ENCODE results near the gene TAF11. TPM values are rescaled to one million over a fixed set of nuclear protein-coding genes. Genes with fewer than 3 reads are reported as not detected.

The TAF11 gene
- total RNA-seq, 2 donors from 2014 or later: 44.7 to 50.4 TPM

DNA sequence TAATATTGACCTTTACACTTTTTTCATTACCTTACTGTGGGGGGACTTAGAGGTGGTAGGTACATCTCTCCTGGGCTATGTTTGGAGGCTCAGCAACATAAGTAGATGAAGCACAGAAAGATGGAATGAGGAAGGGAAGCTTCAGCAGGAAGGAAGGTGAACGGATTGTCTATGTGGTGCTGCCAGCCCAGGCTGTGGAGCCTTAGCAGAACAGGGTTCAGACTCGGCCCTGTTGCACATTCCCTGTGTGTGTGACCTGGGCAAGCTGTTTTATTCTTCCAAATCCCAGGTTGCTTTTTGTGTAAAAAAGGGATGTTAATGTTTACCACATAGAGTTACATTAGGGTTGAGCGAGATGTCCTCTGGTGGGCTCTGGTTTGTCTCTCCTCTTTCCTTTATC, 42.4 kb upstream of the TAF11 start:
- WGBS, 2 experiments (ENCODE audit: insufficient coverage in 1 of 2, insufficient read length in 1 of 2): 86% methylated on average over 3 of the region's 3 CpGs; no CpG with 5 or more reads in 1 of the 2 experiments
- Mint-ChIP-seq H3K4me3 (no peak overlapping the region), H3K27me3 (ENCODE audit: insufficient read depth) (no peaks in the 10 kb centered on the region), H3K9me3 (no peaks in the 10 kb centered on the region), H3K27ac (no peak overlapping the region), H3K36me3 (ENCODE audit: low read depth) (peaks cover 8% of the 10 kb centered on the region), H3K4me1 (peaks cover 31% of the 10 kb centered on the region)
- Histone ChIP-seq H3K4me3 (ENCODE audit: low read length) (no peak overlapping the region), H3K27me3 (ENCODE audit: control insufficient read depth, insufficient read depth, low read length, poor library complexity, severe bottlenecking) (no peaks in the 10 kb centered on the region), H3K9me3 (ENCODE audit: control insufficient read depth, low read length) (no peaks in the 10 kb centered on the region), H3K9ac (ENCODE audit: extremely low read depth, low read length, poor library complexity, severe bottlenecking) (no peak overlapping the region), H3K27ac (ENCODE audit: low read depth, low read length) (no peak overlapping the region), H3K36me3 (ENCODE audit: control insufficient read depth, insufficient read depth, low read length) (no peaks in the 10 kb centered on the region), H3K4me1 (ENCODE audit: control insufficient read depth, insufficient read depth, low read length) (peaks cover 11% of the 10 kb centered on the region)
- TF ChIP-seq, protein P1, sequence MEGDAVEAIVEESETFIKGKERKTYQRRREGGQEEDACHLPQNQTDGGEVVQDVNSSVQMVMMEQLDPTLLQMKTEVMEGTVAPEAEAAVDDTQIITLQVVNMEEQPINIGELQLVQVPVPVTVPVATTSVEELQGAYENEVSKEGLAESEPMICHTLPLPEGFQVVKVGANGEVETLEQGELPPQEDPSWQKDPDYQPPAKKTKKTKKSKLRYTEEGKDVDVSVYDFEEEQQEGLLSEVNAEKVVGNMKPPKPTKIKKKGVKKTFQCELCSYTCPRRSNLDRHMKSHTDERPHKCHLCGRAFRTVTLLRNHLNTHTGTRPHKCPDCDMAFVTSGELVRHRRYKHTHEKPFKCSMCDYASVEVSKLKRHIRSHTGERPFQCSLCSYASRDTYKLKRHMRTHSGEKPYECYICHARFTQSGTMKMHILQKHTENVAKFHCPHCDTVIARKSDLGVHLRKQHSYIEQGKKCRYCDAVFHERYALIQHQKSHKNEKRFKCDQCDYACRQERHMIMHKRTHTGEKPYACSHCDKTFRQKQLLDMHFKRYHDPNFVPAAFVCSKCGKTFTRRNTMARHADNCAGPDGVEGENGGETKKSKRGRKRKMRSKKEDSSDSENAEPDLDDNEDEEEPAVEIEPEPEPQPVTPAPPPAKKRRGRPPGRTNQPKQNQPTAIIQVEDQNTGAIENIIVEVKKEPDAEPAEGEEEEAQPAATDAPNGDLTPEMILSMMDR (conservative IDR thresholded peaks at IDR 0.05): no peak
- no peak for DNase-seq

DNA sequence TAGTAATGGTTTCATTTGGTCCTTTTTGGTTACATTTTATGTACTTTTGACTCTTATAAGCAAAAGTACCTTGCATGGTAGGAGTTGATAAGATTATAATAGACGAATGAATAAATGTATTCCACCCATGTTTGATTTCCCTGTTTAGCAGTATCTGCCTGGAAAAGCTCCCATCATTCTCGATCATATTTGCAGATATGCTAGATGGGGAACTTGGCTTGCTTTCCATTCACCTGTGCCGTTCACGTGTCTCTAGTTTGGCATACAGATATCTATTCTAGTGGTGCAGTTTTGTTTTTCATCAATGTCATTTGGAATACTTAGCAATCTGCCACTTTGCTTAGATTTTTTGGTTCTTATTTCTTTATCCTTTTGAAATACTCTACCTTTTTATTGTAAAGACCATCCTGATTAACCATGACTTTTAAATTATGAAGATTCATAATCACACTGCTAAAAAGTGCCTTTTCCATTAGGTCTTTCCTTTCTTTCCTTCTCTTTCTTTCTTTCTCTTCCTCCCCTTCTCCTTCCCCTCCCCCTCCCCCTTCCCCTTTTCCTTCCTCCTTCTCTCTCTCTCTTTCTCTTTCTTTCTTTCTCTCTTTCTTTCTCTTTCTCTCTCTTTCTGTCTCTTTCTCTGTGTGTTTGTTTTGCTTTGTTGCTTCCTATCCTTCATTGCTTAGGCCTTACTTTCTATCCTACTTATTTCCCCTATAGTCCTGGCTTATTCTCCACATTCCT, 41.6 kb upstream of the TAF11 start:
- Histone ChIP-seq H3K36me3 (ENCODE audit: control insufficient read depth, insufficient read depth, low read length) (no peaks in the 10 kb centered on the region), H3K9ac (ENCODE audit: extremely low read depth, low read length, poor library complexity, severe bottlenecking) (no peak overlapping the region), H3K9me3 (ENCODE audit: control insufficient read depth, low read length) (no peaks in the 10 kb centered on the region), H3K4me1 (ENCODE audit: control insufficient read depth, insufficient read depth, low read length) (peaks cover 11% of the 10 kb centered on the region), H3K27me3 (ENCODE audit: control insufficient read depth, insufficient read depth, low read length, poor library complexity, severe bottlenecking) (no peaks in the 10 kb centered on the region), H3K27ac (ENCODE audit: low read depth, low read length) (no peak overlapping the region), H3K4me3 (ENCODE audit: low read length) (no peak overlapping the region)
- DNase-seq: no peak
- no peaks in the 10 kb centered on the region for H3K9me3 Mint-ChIP-seq
- TF ChIP-seq, protein P1 (conservative IDR thresholded peaks at IDR 0.05): no peak
- WGBS, 2 experiments (ENCODE audit: insufficient coverage in 1 of 2, insufficient read length in 1 of 2): 95 to 100% methylated on average over 3 to 4 of the region's 4 CpGs
- no peaks in the 10 kb centered on the region for H3K27me3 Mint-ChIP-seq (ENCODE audit: insufficient read depth)
- H3K36me3 Mint-ChIP-seq (ENCODE audit: low read depth): peaks cover 8% of the 10 kb centered on the region
- H3K4me1 Mint-ChIP-seq: peaks cover 33% of the 10 kb centered on the region
- H3K4me3 Mint-ChIP-seq: no peak overlapping the region
- no peak overlapping the region for H3K27ac Mint-ChIP-seq

- peaks cover 11% of the 10 kb centered on the region for H3K4me1 ChIP-seq (ENCODE audit: control insufficient read depth, insufficient read depth, low read length)
- no peaks in the 10 kb centered on the region for H3K27me3 Mint-ChIP-seq (ENCODE audit: insufficient read depth)
- H3K36me3 ChIP-seq (ENCODE audit: control insufficient read depth, insufficient read depth, low read length): no peaks in the 10 kb centered on the region
- no peak overlapping the region for H3K4me3 ChIP-seq (ENCODE audit: low read length)
- H3K27ac Mint-ChIP-seq: no peak overlapping the region
- H3K4me3 Mint-ChIP-seq: no peak overlapping the region
- TF ChIP-seq, protein P1 (conservative IDR thresholded peaks at IDR 0.05): no peak
- H3K27ac ChIP-seq (ENCODE audit: low read depth, low read length): no peak overlapping the region
- WGBS, 2 experiments (ENCODE audit: insufficient coverage in 1 of 2, insufficient read length in 1 of 2): 91% methylated on average over 1 of the region's 1 CpG; no CpG with 5 or more reads in 1 of the 2 experiments
- H3K9me3 Mint-ChIP-seq: no peaks in the 10 kb centered on the region
- no peaks in the 10 kb centered on the region for H3K27me3 ChIP-seq (ENCODE audit: control insufficient read depth, insufficient read depth, low read length, poor library complexity, severe bottlenecking)
- H3K9ac ChIP-seq (ENCODE audit: extremely low read depth, low read length, poor library complexity, severe bottlenecking): no peak overlapping the region
- H3K4me1 Mint-ChIP-seq: peaks cover 33% of the 10 kb centered on the region
- no peak for DNase-seq
- no peaks in the 10 kb centered on the region for H3K9me3 ChIP-seq (ENCODE audit: control insufficient read depth, low read length)
- peaks cover 8% of the 10 kb centered on the region for H3K36me3 Mint-ChIP-seq (ENCODE audit: low read depth)
These were observed 40.9 kb upstream of the TAF11 start for GRCh38 chr6:34928695-34929094.
